ENCODE results near the gene RASAL3.

DNA sequence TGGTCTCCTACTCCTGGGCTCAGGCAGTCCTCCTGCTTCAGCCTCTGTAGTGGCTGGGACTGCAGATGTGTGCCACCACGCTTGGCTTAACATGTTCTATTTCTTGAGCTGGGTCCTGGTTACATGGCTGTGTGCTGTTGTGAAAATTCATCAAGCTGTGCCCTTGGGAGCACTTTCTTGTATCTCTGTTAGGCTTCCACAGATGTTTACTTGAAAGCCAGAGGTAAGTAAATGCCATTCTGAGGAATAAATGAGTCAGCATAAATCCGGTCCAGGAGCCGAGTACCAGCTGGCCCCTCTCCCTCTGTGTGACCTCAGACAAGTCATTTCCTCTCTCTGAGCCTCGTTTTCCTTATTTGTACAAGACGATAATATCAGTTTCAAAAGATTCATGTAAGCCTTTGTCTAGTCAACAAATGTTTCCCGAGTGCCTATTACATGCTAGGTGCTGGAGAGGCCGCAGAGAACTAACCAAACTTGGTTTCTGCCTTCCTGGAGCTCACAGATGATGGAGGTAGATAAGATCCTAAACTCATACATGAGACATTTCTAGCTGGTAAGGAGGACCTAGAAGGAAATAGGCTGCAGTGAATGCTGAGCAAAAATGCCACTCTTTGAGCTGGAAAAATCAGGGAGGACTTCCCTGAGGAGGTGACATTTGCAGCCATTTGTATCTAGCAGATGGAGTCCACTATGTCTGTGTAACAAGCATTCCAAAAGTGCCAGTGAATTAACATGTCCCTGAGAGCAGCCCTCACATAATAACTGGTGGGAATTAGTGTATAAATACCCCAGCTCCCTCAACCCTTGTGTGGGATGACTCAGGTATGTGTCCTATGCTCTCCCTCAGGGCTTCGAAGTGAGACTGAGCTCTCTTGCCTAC, 2.7 kb upstream of the RASAL3 start:
- TF ChIP-seq CTCF (IDR thresholded peaks at IDR 0.05): no peak
- TF ChIP-seq POLR2A (IDR thresholded peaks at IDR 0.05): no peak

Measured in esophagus squamous epithelium (tissue), 4 donors.